AG09319 (cell line): ENCODE results near the gene SLMAP.

Source experiments
- DNase-seq: peaks from one replicate; pipeline ENCODE4 v3.0.0-alpha.2; 2010; ENCODE audit warnings: low read depth; ENCODE audit errors: extremely low read depth
- TF ChIP-seq, protein P1 (sequence below): IDR thresholded peaks from 2 replicates; pipeline ENCODE4 v1.5.1; 2011; ENCODE audit warnings: low read depth, mild to moderate bottlenecking, inconsistent platforms, low read length, moderate library complexity

SLMAP gene, protein sequence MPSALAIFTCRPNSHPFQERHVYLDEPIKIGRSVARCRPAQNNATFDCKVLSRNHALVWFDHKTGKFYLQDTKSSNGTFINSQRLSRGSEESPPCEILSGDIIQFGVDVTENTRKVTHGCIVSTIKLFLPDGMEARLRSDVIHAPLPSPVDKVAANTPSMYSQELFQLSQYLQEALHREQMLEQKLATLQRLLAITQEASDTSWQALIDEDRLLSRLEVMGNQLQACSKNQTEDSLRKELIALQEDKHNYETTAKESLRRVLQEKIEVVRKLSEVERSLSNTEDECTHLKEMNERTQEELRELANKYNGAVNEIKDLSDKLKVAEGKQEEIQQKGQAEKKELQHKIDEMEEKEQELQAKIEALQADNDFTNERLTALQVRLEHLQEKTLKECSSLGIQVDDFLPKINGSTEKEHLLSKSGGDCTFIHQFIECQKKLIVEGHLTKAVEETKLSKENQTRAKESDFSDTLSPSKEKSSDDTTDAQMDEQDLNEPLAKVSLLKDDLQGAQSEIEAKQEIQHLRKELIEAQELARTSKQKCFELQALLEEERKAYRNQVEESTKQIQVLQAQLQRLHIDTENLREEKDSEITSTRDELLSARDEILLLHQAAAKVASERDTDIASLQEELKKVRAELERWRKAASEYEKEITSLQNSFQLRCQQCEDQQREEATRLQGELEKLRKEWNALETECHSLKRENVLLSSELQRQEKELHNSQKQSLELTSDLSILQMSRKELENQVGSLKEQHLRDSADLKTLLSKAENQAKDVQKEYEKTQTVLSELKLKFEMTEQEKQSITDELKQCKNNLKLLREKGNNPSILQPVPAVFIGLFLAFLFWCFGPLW

GRCh38 chr3:57755741-57756527 lies at the start of gene SLMAP:
TSS of gene SLMAP (plus strand) at chr3:57756309. CDS start at chr3:57757652, 1,343 bp downstream.
- DNase-seq: peak; percentile 85
- TF ChIP-seq, protein P1, sequence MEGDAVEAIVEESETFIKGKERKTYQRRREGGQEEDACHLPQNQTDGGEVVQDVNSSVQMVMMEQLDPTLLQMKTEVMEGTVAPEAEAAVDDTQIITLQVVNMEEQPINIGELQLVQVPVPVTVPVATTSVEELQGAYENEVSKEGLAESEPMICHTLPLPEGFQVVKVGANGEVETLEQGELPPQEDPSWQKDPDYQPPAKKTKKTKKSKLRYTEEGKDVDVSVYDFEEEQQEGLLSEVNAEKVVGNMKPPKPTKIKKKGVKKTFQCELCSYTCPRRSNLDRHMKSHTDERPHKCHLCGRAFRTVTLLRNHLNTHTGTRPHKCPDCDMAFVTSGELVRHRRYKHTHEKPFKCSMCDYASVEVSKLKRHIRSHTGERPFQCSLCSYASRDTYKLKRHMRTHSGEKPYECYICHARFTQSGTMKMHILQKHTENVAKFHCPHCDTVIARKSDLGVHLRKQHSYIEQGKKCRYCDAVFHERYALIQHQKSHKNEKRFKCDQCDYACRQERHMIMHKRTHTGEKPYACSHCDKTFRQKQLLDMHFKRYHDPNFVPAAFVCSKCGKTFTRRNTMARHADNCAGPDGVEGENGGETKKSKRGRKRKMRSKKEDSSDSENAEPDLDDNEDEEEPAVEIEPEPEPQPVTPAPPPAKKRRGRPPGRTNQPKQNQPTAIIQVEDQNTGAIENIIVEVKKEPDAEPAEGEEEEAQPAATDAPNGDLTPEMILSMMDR: no peak

GRCh38 chr3:57706462-57706861 lies 49.6 kb upstream of the SLMAP start:
- TF ChIP-seq, protein P1: no peak
- DNase-seq: peak; percentile 49

DNA sequence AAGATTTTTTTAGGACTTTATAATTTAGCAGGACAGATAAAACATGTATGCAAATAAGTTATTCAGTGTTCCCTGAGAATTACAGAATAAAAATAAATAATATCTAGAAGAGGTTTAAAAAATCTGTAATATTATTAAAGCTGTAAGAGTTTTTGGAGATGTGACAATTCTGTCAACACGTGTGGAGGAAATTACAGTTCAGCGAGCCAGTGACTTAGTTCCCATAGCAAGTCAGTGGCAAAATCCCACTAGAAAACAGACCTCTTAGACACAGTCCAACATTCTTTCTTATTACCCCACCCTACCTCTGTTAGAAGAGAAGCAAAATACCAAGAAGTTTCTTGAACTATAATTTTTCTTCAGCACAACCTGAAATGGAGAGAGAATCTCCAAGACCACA lies 47.1 kb upstream of the SLMAP start:
- no peak for DNase-seq
- TF ChIP-seq, protein P1: no peak

DNA sequence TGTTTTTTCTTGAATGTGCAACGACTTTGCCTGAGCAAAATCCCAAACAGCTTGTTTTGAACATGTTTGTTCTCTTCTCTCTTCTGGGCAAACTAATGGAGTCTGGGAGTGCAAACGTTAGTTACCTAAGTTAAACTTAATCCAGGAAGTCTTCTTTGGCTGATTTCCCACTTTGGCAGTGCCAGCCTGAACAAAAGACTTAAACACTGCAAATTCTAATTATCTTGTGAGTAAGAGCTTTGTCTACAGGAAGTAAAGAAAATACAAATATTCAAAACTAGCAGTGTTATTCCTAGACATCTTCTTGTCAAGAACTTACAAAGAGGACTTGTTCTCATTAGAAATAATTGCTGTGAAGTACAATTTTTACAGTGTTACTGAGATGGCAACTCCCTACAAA lies 46.5 kb upstream of the SLMAP start:
- no peak for DNase-seq
- TF ChIP-seq, protein P1: no peak

- DNase-seq: no peak
- TF ChIP-seq, protein P1: no peak
Measured at GRCh38 chr3:57715686-57716085, 40.4 kb upstream of the SLMAP start.

DNA sequence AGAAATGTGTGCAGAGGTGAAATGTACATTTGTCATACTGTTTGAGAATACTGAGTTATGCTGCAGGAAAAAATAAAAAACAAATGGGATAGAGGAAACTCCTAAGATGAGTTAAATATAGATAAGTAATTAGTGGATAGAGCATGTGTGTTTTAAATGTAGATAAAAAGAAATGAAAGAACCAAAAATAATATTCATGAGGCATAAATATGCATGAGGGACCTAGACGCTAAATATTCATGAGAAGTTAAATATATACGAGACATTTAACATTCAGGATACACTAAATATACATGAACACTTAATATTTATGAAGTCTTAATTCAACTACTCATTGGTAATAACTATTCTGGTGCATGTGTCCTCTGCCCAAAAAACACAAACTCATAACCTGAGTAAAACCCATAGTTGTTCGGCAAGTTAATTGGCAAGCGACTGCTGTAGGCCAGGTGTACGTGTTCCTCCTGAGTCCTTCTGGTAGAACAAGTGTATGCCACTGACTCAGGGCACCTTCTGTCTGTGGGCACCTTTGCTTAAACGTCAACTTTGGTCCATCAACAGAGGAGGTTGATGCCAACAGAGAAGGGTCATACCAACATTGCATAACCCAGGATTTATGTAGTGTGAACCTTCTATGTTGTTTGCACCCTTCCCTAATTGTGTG lies 38.8 kb upstream of the SLMAP start:
- DNase-seq: no peak
- TF ChIP-seq, protein P1: no peak
